ENCODE measurements around the gene PGM2L1.

The PGM2L1 gene

GRCh38 chr11:74400606-74401005 is 2.4 kb upstream of the PGM2L1 start:
- H3K4me3 ChIP-seq (ENCODE audit: insufficient read depth, low read length, poor library complexity, severe bottlenecking): no peak overlapping the region
- H3K9me3 ChIP-seq (ENCODE audit: insufficient read depth, low read length): no peaks in the 10 kb centered on the region

GRCh38 chr11:74397501-74398243 is 561 bp downstream of the PGM2L1 start:
- Histone ChIP-seq H4K20me1 (ENCODE audit: low read depth, low read length) (no peaks in the 10 kb centered on the region), H3K79me2 (ENCODE audit: insufficient read depth, low read length) (no peaks in the 10 kb centered on the region), H3K4me3 (ENCODE audit: insufficient read depth, low read length, poor library complexity, severe bottlenecking) (peak overlapping the region; percentile 68), H3K27me3 (ENCODE audit: low read length) (no peaks in the 10 kb centered on the region), H3K9me2 (replicated peaks; ENCODE audit: insufficient read depth, low read length) (no peaks in the 10 kb centered on the region), H3K9ac (ENCODE audit: low read length) (peak overlapping the region; percentile 76), H3K4me2 (ENCODE audit: low read depth, low read length, poor library complexity, severe bottlenecking) (peak overlapping the region; percentile 75), H3K36me3 (ENCODE audit: low read length) (no peaks in the 10 kb centered on the region), H3F3A (ENCODE audit: insufficient read depth) (no peaks in the 10 kb centered on the region), H3K27ac (ENCODE audit: low read depth, low read length) (no peak overlapping the region), H2AFZ (ENCODE audit: low read depth, low read length, severe bottlenecking) (peak overlapping the region; percentile 79), H3K9me3 (ENCODE audit: insufficient read depth, low read length) (no peaks in the 10 kb centered on the region)
- TF ChIP-seq EZH2phosphoT487 (conservative IDR thresholded peaks at IDR 0.05; ENCODE audit: low read length): no peak
- TF ChIP-seq, protein P1, sequence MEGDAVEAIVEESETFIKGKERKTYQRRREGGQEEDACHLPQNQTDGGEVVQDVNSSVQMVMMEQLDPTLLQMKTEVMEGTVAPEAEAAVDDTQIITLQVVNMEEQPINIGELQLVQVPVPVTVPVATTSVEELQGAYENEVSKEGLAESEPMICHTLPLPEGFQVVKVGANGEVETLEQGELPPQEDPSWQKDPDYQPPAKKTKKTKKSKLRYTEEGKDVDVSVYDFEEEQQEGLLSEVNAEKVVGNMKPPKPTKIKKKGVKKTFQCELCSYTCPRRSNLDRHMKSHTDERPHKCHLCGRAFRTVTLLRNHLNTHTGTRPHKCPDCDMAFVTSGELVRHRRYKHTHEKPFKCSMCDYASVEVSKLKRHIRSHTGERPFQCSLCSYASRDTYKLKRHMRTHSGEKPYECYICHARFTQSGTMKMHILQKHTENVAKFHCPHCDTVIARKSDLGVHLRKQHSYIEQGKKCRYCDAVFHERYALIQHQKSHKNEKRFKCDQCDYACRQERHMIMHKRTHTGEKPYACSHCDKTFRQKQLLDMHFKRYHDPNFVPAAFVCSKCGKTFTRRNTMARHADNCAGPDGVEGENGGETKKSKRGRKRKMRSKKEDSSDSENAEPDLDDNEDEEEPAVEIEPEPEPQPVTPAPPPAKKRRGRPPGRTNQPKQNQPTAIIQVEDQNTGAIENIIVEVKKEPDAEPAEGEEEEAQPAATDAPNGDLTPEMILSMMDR (IDR thresholded peaks at IDR 0.05; ENCODE audit: insufficient read depth, low read length, poor library complexity, severe bottlenecking): no peak

More at GRCh38 chr11:74400606-74401005, 2.4 kb upstream of the PGM2L1 start:
- Histone ChIP-seq H3K4me2 (ENCODE audit: low read depth, low read length, poor library complexity, severe bottlenecking) (no peak overlapping the region), H2AFZ (ENCODE audit: low read depth, low read length, severe bottlenecking) (no peak overlapping the region), H3K36me3 (ENCODE audit: low read length) (no peaks in the 10 kb centered on the region), H3K27me3 (ENCODE audit: low read length) (no peaks in the 10 kb centered on the region), H3K27ac (ENCODE audit: low read depth, low read length) (no peak overlapping the region), H3K9me2 (replicated peaks; ENCODE audit: insufficient read depth, low read length) (no peaks in the 10 kb centered on the region), H3F3A (ENCODE audit: insufficient read depth) (no peaks in the 10 kb centered on the region), H3K9ac (ENCODE audit: low read length) (no peak overlapping the region), H4K20me1 (ENCODE audit: low read depth, low read length) (no peaks in the 10 kb centered on the region), H3K79me2 (ENCODE audit: insufficient read depth, low read length) (no peaks in the 10 kb centered on the region)
- TF ChIP-seq, protein P1 (IDR thresholded peaks at IDR 0.05; ENCODE audit: insufficient read depth, low read length, poor library complexity, severe bottlenecking): no peak
- no peak for TF ChIP-seq EZH2phosphoT487 (conservative IDR thresholded peaks at IDR 0.05; ENCODE audit: low read length)

- TF ChIP-seq, protein P1 (IDR thresholded peaks at IDR 0.05; ENCODE audit: insufficient read depth, low read length, poor library complexity, severe bottlenecking): no peak
- no peak for TF ChIP-seq EZH2phosphoT487 (conservative IDR thresholded peaks at IDR 0.05; ENCODE audit: low read length)
- H3K79me2 ChIP-seq (ENCODE audit: insufficient read depth, low read length): no peaks in the 10 kb centered on the region
- H3K27me3 ChIP-seq (ENCODE audit: low read length): no peaks in the 10 kb centered on the region
- H3K27ac ChIP-seq (ENCODE audit: low read depth, low read length): no peak overlapping the region
- no peaks in the 10 kb centered on the region for H3K9me2 ChIP-seq (replicated peaks; ENCODE audit: insufficient read depth, low read length)
- H3K4me2 ChIP-seq (ENCODE audit: low read depth, low read length, poor library complexity, severe bottlenecking): no peak overlapping the region
- H3K36me3 ChIP-seq (ENCODE audit: low read length): no peaks in the 10 kb centered on the region
- H3F3A ChIP-seq (ENCODE audit: insufficient read depth): no peaks in the 10 kb centered on the region
- H3K9me3 ChIP-seq (ENCODE audit: insufficient read depth, low read length): no peaks in the 10 kb centered on the region
- H3K9ac ChIP-seq (ENCODE audit: low read length): no peak overlapping the region
- H3K4me3 ChIP-seq (ENCODE audit: insufficient read depth, low read length, poor library complexity, severe bottlenecking): no peak overlapping the region
- no peaks in the 10 kb centered on the region for H4K20me1 ChIP-seq (ENCODE audit: low read depth, low read length)
- no peak overlapping the region for H2AFZ ChIP-seq (ENCODE audit: low read depth, low read length, severe bottlenecking)
These were observed 6.0 kb downstream of the PGM2L1 start for GRCh38 chr11:74392256-74392655.
